Mammary epithelial cell (primary cell): ENCODE measurements around the gene PPM1B.

Source experiments
- CTCF ChIP-seq, 2 donors: IDR thresholded peaks in 1 of 2; conservative IDR thresholded peaks in 1 of 2; 2 replicates each; pipeline ENCODE4 v1.5.1; 2011 to 2012; ENCODE audit warnings: inconsistent platforms in 2 of 2, low read length in 2 of 2, mild to moderate bottlenecking in 2 of 2, control low read depth in 1 of 2, low read depth in 1 of 2; ENCODE audit not compliant: insufficient read depth in 1 of 2; ENCODE audit errors: extremely low read depth in 1 of 2
- EZH2 ChIP-seq: IDR thresholded peaks from 2 replicates; pipeline ENCODE4 v1.6.1; 2012; ENCODE audit warnings: low read length, inconsistent platforms, borderline replicate concordance

- no peak for TF ChIP-seq CTCF (conservative IDR thresholded peaks at IDR 0.05 in 1 of 2, IDR thresholded peaks at IDR 0.05 in 1 of 2; ENCODE audit: extremely low read depth in 1 of 2, insufficient read depth in 1 of 2, low read depth in 1 of 2, low read length in 2 of 2)
- no peak for TF ChIP-seq EZH2
Observed at GRCh38 chr2:44245083-44245861, 76.6 kb downstream of the PPM1B start.
